Upper lobe of right lung (tissue), 1 donor: ENCODE results near the gene RAB11FIP4. TPM values are rescaled to one million over a fixed set of nuclear protein-coding genes. Genes with fewer than 3 reads are reported as not detected.

Source experiments
- ATAC-seq: fragments of 200-7000 bp; cut with Tn5 transposase; one replicate; pipeline ENCODE4 v1.9.1; 2020; ENCODE audit warnings: mild to moderate bottlenecking, moderate library complexity
- DNase-seq: peaks from one replicate; pipeline ENCODE4 v3.0.0-alpha.2; 2020
- H3K27ac ChIP-seq: fragments of 200-600 bp; one replicate; pipeline ENCODE4 v1.8.0; 2022
- H3K27me3 ChIP-seq: fragments of 200-600 bp; one replicate; pipeline ENCODE4 v1.8.0; 2022; ENCODE audit warnings: mild to moderate bottlenecking
- H3K36me3 ChIP-seq: fragments of 200-600 bp; one replicate; pipeline ENCODE4 v1.8.0; 2022
- H3K4me1 ChIP-seq: fragments of 200-600 bp; one replicate; pipeline ENCODE4 v1.8.0; 2022
- H3K4me3 ChIP-seq: fragments of 200-600 bp; one replicate; pipeline ENCODE4 v1.8.0; 2022; ENCODE audit warnings: mild to moderate bottlenecking
- H3K9me3 ChIP-seq: fragments of 200-600 bp; one replicate; pipeline ENCODE4 v1.8.0; 2022
- CTCF ChIP-seq: fragments of 200-600 bp; IDR thresholded peaks from one replicate; pipeline ENCODE4 v1.8.0; 2022; ENCODE audit warnings: antibody characterized with exemption
- intact Hi-C: fragments of 100-400 bp; cut with DNase I; formaldehyde crosslinking; loops from one replicate; pipeline ENCODE4 v1.11.0; 2022
- total RNA-seq: library from RNA; stranded (reverse); fragmentation: NEBNext Ultra II Directional; extraction: Animal tissue kit (Norgen Biotek cat#: 25700); gene quantifications from one replicate; pipeline ENCODE4 v1.2.1, GENCODE V29; 2021
- donor health status: DM: no; HTN: yes; CAD: no; lungs with severe emphysema.

The RAB11FIP4 gene
- total RNA-seq, 1 donor from 2014 or later, result 13.5 TPM

GRCh38 chr17:31452101-31452500 lies 60.6 kb downstream of the RAB11FIP4 start:
- no peak for TF ChIP-seq CTCF
- H3K4me1 ChIP-seq, result no peaks in the 10 kb centered on the region
- no peaks in the 10 kb centered on the region for H3K9me3 ChIP-seq
- H3K27me3 ChIP-seq, result no peaks in the 10 kb centered on the region
- no peak overlapping the region for H3K27ac ChIP-seq
- DNase-seq (no peak), ATAC-seq (no peak)
- no peak overlapping the region for H3K4me3 ChIP-seq
- intact Hi-C loops, result no loop called here
- no peaks in the 10 kb centered on the region for H3K36me3 ChIP-seq

- TF ChIP-seq CTCF, result no peak
- no peak for ATAC-seq
These were observed 61.2 kb downstream of the RAB11FIP4 start for GRCh38 chr17:31452561-31453110.

GRCh38 chr17:31453896-31454295 lies 62.4 kb downstream of the RAB11FIP4 start:
- no peak overlapping the region for H3K27ac ChIP-seq
- no peaks in the 10 kb centered on the region for H3K4me1 ChIP-seq
- intact Hi-C loops, result no loop called here
- H3K4me3 ChIP-seq, result no peak overlapping the region
- ATAC-seq (no peak), DNase-seq (no peak)
- no peaks in the 10 kb centered on the region for H3K9me3 ChIP-seq
- H3K36me3 ChIP-seq, result no peaks in the 10 kb centered on the region
- no peaks in the 10 kb centered on the region for H3K27me3 ChIP-seq
- no peak for TF ChIP-seq CTCF

More at GRCh38 chr17:31452561-31453110, 61.2 kb downstream of the RAB11FIP4 start:
- Histone ChIP-seq H3K27ac (no peak overlapping the region), H3K4me3 (no peak overlapping the region), H3K4me1 (no peaks in the 10 kb centered on the region), H3K9me3 (no peaks in the 10 kb centered on the region), H3K27me3 (no peaks in the 10 kb centered on the region), H3K36me3 (no peaks in the 10 kb centered on the region)
- intact Hi-C loops, result no loop called here
- no peak for DNase-seq

GRCh38 chr17:31456814-31457213 lies 65.3 kb downstream of the RAB11FIP4 start:
- Histone ChIP-seq H3K27me3 (no peaks in the 10 kb centered on the region), H3K9me3 (no peaks in the 10 kb centered on the region), H3K27ac (no peak overlapping the region), H3K4me1 (no peaks in the 10 kb centered on the region), H3K4me3 (no peak overlapping the region), H3K36me3 (no peaks in the 10 kb centered on the region)
- intact Hi-C loops, result no loop called here
- DNase-seq (no peak), ATAC-seq (no peak)
- no peak for TF ChIP-seq CTCF

GRCh38 chr17:31457391-31458234 lies 66.1 kb downstream of the RAB11FIP4 start:
- Histone ChIP-seq H3K4me3 (no peak overlapping the region), H3K27ac (no peak overlapping the region), H3K9me3 (no peaks in the 10 kb centered on the region), H3K4me1 (no peaks in the 10 kb centered on the region), H3K27me3 (no peaks in the 10 kb centered on the region), H3K36me3 (no peaks in the 10 kb centered on the region)
- peak; percentile 33 for ATAC-seq
- TF ChIP-seq CTCF, result no peak
- intact Hi-C loops, result no loop called here
- no peak for DNase-seq
